Measurements from ENCODE around the gene ZNF467.

- TF ChIP-seq CTCF (IDR thresholded peaks at IDR 0.05) (no peak), POLR2A (IDR thresholded peaks at IDR 0.05) (no peak)
These were observed 58.4 kb downstream of the ZNF467 start for GRCh38 chr7:149714910-149715471.
